ENCODE data around the gene RBM42. TPM values are rescaled to one million over a fixed set of nuclear protein-coding genes. Genes with fewer than 3 reads are reported as not detected.
A peak's percentile ranks its signal among the peaks of the same experiment; 100 is the strongest.
"Not testable (repeated sequence)": the region's sequence is repeated elsewhere in the genome, so short reads cannot be mapped to it uniquely, and the experiment has no call there.

Gene RBM42
- total RNA-seq, 1 donor from 2014 or later = 52.7 TPM

- intact Hi-C loops (cut with micrococcal nuclease) = no loop called here
- Histone ChIP-seq H3K36me3 (no peaks in the 10 kb centered on the region), H3K4me3 (no peak overlapping the region)
Measured at GRCh38 chr19:35592226-35592625, 36.6 kb upstream of the RBM42 start.

GRCh38 chr19:35595026-35595425 is 33.8 kb upstream of the RBM42 start:
- H3K9me3 ChIP-seq (replicated peaks); H3K4me3 ChIP-seq; DNase-seq; H3K4me1 ChIP-seq; H3K36me3 ChIP-seq; H3K27ac ChIP-seq (replicated peaks); intact Hi-C loops (cut with micrococcal nuclease): not testable (repeated sequence)
- peaks cover 47% of the 10 kb centered on the region for H3K27me3 ChIP-seq (ENCODE audit: low read depth)

More at GRCh38 chr19:35592226-35592625, 36.6 kb upstream of the RBM42 start:
- TF ChIP-seq, protein P1, sequence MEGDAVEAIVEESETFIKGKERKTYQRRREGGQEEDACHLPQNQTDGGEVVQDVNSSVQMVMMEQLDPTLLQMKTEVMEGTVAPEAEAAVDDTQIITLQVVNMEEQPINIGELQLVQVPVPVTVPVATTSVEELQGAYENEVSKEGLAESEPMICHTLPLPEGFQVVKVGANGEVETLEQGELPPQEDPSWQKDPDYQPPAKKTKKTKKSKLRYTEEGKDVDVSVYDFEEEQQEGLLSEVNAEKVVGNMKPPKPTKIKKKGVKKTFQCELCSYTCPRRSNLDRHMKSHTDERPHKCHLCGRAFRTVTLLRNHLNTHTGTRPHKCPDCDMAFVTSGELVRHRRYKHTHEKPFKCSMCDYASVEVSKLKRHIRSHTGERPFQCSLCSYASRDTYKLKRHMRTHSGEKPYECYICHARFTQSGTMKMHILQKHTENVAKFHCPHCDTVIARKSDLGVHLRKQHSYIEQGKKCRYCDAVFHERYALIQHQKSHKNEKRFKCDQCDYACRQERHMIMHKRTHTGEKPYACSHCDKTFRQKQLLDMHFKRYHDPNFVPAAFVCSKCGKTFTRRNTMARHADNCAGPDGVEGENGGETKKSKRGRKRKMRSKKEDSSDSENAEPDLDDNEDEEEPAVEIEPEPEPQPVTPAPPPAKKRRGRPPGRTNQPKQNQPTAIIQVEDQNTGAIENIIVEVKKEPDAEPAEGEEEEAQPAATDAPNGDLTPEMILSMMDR (IDR thresholded peaks at IDR 0.05; ENCODE audit: borderline replicate concordance) = peak; percentile 53
- Histone ChIP-seq H3K9me3 (replicated peaks) (no peaks in the 10 kb centered on the region), H3K27me3 (ENCODE audit: low read depth) (peaks cover 47% of the 10 kb centered on the region), H3K27ac (replicated peaks) (no peak overlapping the region), H3K4me1 (no peaks in the 10 kb centered on the region)
- no peak for DNase-seq

DNA sequence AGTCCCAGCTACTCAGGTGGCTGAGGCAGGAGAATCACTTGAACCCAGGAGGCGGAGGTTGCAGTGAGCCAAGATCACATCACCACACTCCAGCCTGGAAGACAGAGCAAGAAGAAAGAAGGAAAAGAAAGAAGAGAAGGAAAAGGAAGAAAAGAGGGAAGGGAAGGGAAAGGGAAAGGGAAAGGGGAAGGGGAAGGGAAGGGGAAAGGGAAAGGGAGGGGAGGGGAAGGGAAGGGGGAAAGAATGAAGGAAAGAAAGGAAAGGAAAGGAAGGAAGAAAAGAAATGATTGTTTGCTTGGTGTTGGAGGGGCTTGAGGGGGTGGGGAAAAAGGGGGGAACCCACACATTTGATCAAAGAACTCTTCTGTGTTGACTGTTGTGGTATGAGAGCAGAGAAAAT is 32.9 kb upstream of the RBM42 start:
- no peaks in the 10 kb centered on the region for H3K4me1 ChIP-seq
- no peaks in the 10 kb centered on the region for H3K36me3 ChIP-seq
- no peak overlapping the region for H3K4me3 ChIP-seq
- peaks cover 43% of the 10 kb centered on the region for H3K27me3 ChIP-seq (ENCODE audit: low read depth)
- TF ChIP-seq, protein P1 (IDR thresholded peaks at IDR 0.05; ENCODE audit: borderline replicate concordance) = no peak
- H3K27ac ChIP-seq (replicated peaks) = no peak overlapping the region
- no peak for DNase-seq
- no peaks in the 10 kb centered on the region for H3K9me3 ChIP-seq (replicated peaks)
- intact Hi-C loops (cut with micrococcal nuclease) = no loop called here

DNA sequence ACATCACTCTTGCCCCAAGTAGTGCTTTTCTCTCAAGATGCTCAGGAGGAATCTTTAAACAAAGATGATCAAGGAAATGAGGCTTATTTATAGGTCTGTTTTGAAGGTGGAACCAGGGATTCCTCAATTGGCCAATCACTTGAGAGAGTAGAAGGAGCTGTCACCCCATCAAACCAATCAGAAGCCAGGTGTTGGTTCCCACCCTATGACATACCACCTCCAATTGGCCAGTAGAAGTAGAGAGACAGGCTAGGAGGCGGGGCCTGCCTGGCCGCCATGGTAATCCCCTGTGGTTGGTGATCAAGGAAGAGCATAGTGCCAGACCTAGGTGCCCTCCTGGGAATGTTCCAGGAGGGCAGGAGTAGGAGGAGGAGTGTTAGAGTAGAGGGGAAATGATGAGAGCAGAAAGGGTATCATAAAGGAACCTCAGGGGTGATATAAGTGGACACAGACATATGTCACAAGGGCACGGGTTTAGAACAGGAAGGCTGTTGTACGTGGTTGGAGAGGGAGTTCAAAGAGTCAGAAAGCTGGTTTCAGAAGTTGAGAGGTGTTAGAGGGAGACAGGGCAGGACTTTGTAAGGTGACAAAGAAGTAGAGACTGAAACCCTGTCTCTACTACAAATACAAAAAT is 32.4 kb upstream of the RBM42 start:
- intact Hi-C loops (cut with micrococcal nuclease) = no loop called here
- TF ChIP-seq, protein P1 (IDR thresholded peaks at IDR 0.05; ENCODE audit: borderline replicate concordance) = no peak
- Histone ChIP-seq H3K9me3 (replicated peaks) (no peaks in the 10 kb centered on the region), H3K36me3 (no peaks in the 10 kb centered on the region), H3K4me3 (no peak overlapping the region), H3K4me1 (no peaks in the 10 kb centered on the region), H3K27ac (replicated peaks) (no peak overlapping the region), H3K27me3 (ENCODE audit: low read depth) (peaks cover 41% of the 10 kb centered on the region)
- no peak for DNase-seq

DNA sequence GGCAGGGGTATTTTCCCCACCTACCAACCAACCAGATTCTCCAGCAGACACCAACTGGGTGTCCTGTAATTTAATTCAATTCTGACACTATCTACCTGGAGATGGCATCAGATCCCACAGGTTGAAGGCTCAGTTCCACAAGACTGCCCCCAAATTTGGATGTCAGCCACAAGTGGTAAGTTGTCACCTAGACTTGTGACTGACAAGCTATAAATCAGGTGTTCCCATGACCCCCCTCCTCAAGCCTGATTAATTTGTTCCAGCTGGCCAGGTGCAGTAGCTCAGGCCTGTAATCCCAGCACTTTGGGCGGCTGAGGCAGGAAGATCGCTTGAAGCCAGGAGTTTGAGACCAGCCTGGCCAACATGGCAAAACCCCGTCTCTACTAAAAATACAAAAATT is 26.9 kb upstream of the RBM42 start:
- no peaks in the 10 kb centered on the region for H3K4me1 ChIP-seq
- TF ChIP-seq, protein P1 (IDR thresholded peaks at IDR 0.05; ENCODE audit: borderline replicate concordance) = no peak
- no peaks in the 10 kb centered on the region for H3K36me3 ChIP-seq
- H3K27me3 ChIP-seq (ENCODE audit: low read depth) = peaks cover 15% of the 10 kb centered on the region
- H3K9me3 ChIP-seq (replicated peaks) = peaks cover 5% of the 10 kb centered on the region
- no peak overlapping the region for H3K27ac ChIP-seq (replicated peaks)
- no peak overlapping the region for H3K4me3 ChIP-seq
- intact Hi-C loops (cut with micrococcal nuclease) = no loop called here
- no peak for DNase-seq

- H3K27ac ChIP-seq (replicated peaks); intact Hi-C loops (cut with micrococcal nuclease): not testable (repeated sequence)
Measured at GRCh38 chr19:35604436-35604835, 24.4 kb upstream of the RBM42 start.

GRCh38 chr19:35607170-35607569 is 21.7 kb upstream of the RBM42 start:
- intact Hi-C loops (cut with micrococcal nuclease); H3K4me1 ChIP-seq; H3K27ac ChIP-seq (replicated peaks); H3K27me3 ChIP-seq (ENCODE audit: low read depth); H3K4me3 ChIP-seq; H3K36me3 ChIP-seq; DNase-seq: not testable (repeated sequence)
- peaks cover 22% of the 10 kb centered on the region for H3K9me3 ChIP-seq (replicated peaks)

More at GRCh38 chr19:35604436-35604835, 24.4 kb upstream of the RBM42 start:
- not testable (repeated sequence) for H3K36me3 ChIP-seq; DNase-seq; H3K27me3 ChIP-seq (ENCODE audit: low read depth); H3K4me3 ChIP-seq; H3K4me1 ChIP-seq
- H3K9me3 ChIP-seq (replicated peaks) = peaks cover 22% of the 10 kb centered on the region
